ENCODE data around the gene GJB1. TPM values are rescaled to one million over a fixed set of nuclear protein-coding genes. Genes with fewer than 3 reads are reported as not detected.
A peak's percentile ranks its signal among the peaks of the same experiment; 100 is the strongest.

Gene GJB1
- total RNA-seq, 2 experiments from 2014 or later: not detected

DNA sequence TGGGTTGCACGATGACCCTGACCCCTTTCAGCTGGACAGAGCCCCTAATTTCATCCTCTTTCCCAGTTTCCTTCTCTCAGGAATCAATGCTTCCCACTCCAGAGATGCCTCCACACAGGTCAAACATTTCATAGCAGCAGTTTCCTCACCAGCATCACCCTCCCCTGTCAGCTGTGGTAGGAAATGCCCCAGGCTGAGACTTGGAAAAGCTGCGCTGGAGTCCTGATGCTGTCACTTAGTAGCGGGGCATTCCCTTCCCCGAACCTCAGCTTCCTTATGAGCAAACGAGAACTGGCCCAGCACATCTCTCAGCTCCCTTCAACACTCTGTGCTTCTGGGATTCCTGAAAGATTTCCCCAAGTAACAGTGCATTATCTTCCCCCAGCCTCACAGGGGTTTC is 2.7 kb downstream of the GJB1 start:
- H3K9me2 ChIP-seq (ENCODE audit: insufficient read depth, low read length): no peaks in the 10 kb centered on the region
- ChIA-PET CTCF (ENCODE audit: unreplicated experiment) (no interaction called here), POLR2A (interaction anchor here (0.6 kb wide), 1 partner anchor 17 kb away, joined by 5 read pairs; no protein-coding TSS in a partner anchor)
- TF ChIP-seq, protein P1, sequence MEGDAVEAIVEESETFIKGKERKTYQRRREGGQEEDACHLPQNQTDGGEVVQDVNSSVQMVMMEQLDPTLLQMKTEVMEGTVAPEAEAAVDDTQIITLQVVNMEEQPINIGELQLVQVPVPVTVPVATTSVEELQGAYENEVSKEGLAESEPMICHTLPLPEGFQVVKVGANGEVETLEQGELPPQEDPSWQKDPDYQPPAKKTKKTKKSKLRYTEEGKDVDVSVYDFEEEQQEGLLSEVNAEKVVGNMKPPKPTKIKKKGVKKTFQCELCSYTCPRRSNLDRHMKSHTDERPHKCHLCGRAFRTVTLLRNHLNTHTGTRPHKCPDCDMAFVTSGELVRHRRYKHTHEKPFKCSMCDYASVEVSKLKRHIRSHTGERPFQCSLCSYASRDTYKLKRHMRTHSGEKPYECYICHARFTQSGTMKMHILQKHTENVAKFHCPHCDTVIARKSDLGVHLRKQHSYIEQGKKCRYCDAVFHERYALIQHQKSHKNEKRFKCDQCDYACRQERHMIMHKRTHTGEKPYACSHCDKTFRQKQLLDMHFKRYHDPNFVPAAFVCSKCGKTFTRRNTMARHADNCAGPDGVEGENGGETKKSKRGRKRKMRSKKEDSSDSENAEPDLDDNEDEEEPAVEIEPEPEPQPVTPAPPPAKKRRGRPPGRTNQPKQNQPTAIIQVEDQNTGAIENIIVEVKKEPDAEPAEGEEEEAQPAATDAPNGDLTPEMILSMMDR (conservative IDR thresholded peaks at IDR 0.05; ENCODE audit: low read length): no peak
- no peak for TF ChIP-seq EZH2phosphoT487 (IDR thresholded peaks at IDR 0.05; ENCODE audit: borderline replicate concordance, low read depth, low read length)
- H3K9me3 ChIP-seq (ENCODE audit: low read length): no peaks in the 10 kb centered on the region
- no peaks in the 10 kb centered on the region for H3K4me1 ChIP-seq (ENCODE audit: insufficient read depth, low read length, poor library complexity, severe bottlenecking)
- no peaks in the 10 kb centered on the region for H4K20me1 ChIP-seq (ENCODE audit: insufficient read depth, low read length)
- intact Hi-C loops (cut with micrococcal nuclease; ENCODE audit: unreplicated experiment): no loop called here
- no peak overlapping the region for H3K27ac ChIP-seq (ENCODE audit: low read depth, low read length, poor library complexity, severe bottlenecking)
- no peak overlapping the region for H3K4me3 ChIP-seq (ENCODE audit: low read depth, low read length, poor library complexity, severe bottlenecking)
- no peak overlapping the region for H3K4me2 ChIP-seq (ENCODE audit: low read length)
- DNase-seq (ENCODE audit: low spot score): no peak
- no peak overlapping the region for H2AFZ ChIP-seq (ENCODE audit: low read length)
- H3K36me3 ChIP-seq (ENCODE audit: insufficient read depth, low read length): no peaks in the 10 kb centered on the region
- H3K79me2 ChIP-seq (ENCODE audit: insufficient read depth, low read depth, low read length): no peaks in the 10 kb centered on the region
- BruUV-seq (replicated peaks): no TSS peak

DNA sequence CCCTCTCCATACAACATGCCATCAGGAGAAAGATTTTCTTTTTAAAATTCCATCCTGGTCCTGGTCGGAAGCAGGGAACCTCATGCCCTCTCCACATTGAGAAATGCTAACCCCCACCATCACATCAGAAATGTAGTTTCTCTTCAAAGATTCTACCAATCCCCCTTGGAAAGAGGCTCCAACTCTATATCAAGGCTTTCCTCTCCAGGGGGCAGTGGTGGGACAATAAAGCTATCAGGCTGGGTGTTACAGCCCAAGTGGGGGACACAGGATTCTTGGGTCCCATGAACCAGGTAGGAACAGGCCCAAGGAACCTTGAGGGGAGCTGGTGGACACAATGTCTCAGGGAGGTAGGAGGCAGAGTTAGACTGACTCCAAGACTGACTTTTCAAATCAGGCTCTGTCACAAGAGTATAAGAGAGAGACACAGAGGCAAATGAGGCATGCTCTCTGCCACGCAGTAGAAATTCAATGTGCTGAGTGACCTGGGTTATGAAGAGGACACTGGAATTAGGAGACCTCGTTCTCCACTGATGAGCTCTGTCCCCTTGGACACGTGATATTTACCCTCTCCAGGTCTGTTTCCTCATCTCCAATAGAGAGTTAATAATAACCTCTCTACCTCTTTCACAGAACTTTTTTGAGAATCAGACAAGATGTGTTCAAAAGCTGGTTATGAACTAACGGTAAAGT is 4.5 kb downstream of the GJB1 start:
- no peak overlapping the region for H3K4me3 ChIP-seq (ENCODE audit: low read depth, low read length, poor library complexity, severe bottlenecking)
- H3K9me3 ChIP-seq (ENCODE audit: low read length): no peaks in the 10 kb centered on the region
- no peaks in the 10 kb centered on the region for H4K20me1 ChIP-seq (ENCODE audit: insufficient read depth, low read length)
- no peaks in the 10 kb centered on the region for H3K79me2 ChIP-seq (ENCODE audit: insufficient read depth, low read depth, low read length)
- no peak overlapping the region for H2AFZ ChIP-seq (ENCODE audit: low read length)
- no peak for DNase-seq (ENCODE audit: low spot score)
- POLR2A ChIA-PET: no interaction called here
- H3K36me3 ChIP-seq (ENCODE audit: insufficient read depth, low read length): no peaks in the 10 kb centered on the region
- no peak overlapping the region for H3K4me2 ChIP-seq (ENCODE audit: low read length)
- TF ChIP-seq, protein P1 (conservative IDR thresholded peaks at IDR 0.05; ENCODE audit: low read length): peak; percentile 34
- TF ChIP-seq EZH2phosphoT487 (IDR thresholded peaks at IDR 0.05; ENCODE audit: borderline replicate concordance, low read depth, low read length): no peak
- CTCF ChIA-PET (ENCODE audit: unreplicated experiment): no interaction called here
- no peak overlapping the region for H3K27ac ChIP-seq (ENCODE audit: low read depth, low read length, poor library complexity, severe bottlenecking)
- no TSS peak for BruUV-seq (replicated peaks)
- no peaks in the 10 kb centered on the region for H3K4me1 ChIP-seq (ENCODE audit: insufficient read depth, low read length, poor library complexity, severe bottlenecking)
- intact Hi-C loops (cut with micrococcal nuclease; ENCODE audit: unreplicated experiment): no loop called here
- H3K9me2 ChIP-seq (ENCODE audit: insufficient read depth, low read length): no peaks in the 10 kb centered on the region

DNA sequence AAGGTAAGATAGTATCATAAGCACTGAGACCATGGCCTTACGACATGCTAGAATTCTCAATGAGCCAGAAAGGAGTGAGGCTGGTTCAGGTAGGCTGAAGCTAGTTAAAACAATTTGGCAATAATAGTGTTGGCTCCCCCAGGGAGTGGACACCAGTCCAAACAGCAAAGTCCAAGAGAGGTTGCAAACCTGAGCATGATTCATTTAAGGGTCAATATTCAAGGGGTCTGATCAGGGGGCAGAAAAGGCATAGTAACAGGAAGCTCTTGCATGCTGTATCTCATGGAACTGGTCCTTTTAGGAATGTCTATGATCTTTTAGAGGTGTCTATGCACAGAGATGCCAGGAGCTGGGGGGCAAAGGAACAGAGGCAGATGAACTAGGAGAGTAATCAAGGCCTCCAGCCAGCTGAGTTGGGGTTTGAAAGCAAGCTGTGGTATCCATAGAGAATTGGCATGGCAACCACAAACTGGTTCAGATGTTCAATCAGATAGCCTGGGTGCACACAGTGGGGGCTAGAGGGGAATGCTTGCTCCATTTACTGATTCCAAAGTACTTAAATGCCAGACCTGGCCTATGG is 5.1 kb downstream of the GJB1 start:
- H3K27ac ChIP-seq (ENCODE audit: low read depth, low read length, poor library complexity, severe bottlenecking): no peak overlapping the region
- intact Hi-C loops (cut with micrococcal nuclease; ENCODE audit: unreplicated experiment): no loop called here
- no peaks in the 10 kb centered on the region for H3K4me1 ChIP-seq (ENCODE audit: insufficient read depth, low read length, poor library complexity, severe bottlenecking)
- no peaks in the 10 kb centered on the region for H3K36me3 ChIP-seq (ENCODE audit: insufficient read depth, low read length)
- no TSS peak for BruUV-seq (replicated peaks)
- ChIA-PET CTCF (ENCODE audit: unreplicated experiment) (no interaction called here), POLR2A (no interaction called here)
- no peak for TF ChIP-seq EZH2phosphoT487 (IDR thresholded peaks at IDR 0.05; ENCODE audit: borderline replicate concordance, low read depth, low read length)
- TF ChIP-seq, protein P1 (conservative IDR thresholded peaks at IDR 0.05; ENCODE audit: low read length): no peak
- H3K4me3 ChIP-seq (ENCODE audit: low read depth, low read length, poor library complexity, severe bottlenecking): no peak overlapping the region
- H3K79me2 ChIP-seq (ENCODE audit: insufficient read depth, low read depth, low read length): no peaks in the 10 kb centered on the region
- no peaks in the 10 kb centered on the region for H3K9me2 ChIP-seq (ENCODE audit: insufficient read depth, low read length)
- H3K9me3 ChIP-seq (ENCODE audit: low read length): no peaks in the 10 kb centered on the region
- no peaks in the 10 kb centered on the region for H4K20me1 ChIP-seq (ENCODE audit: insufficient read depth, low read length)
- no peak for DNase-seq (ENCODE audit: low spot score)
- H3K4me2 ChIP-seq (ENCODE audit: low read length): no peak overlapping the region
- no peak overlapping the region for H2AFZ ChIP-seq (ENCODE audit: low read length)
